ENCODE measurements around the gene NEURL1B.

Gene NEURL1B

GRCh38 chr5:172732201-172732865 lies 91.3 kb downstream of the NEURL1B start:
- DNase-seq (ENCODE audit: low read depth) = no peak

GRCh38 chr5:172733131-172733973 lies 92.3 kb downstream of the NEURL1B start:
- DNase-seq (ENCODE audit: low read depth) = no peak

- DNase-seq (ENCODE audit: low read depth) = no peak
These were observed 92.9 kb downstream of the NEURL1B start for GRCh38 chr5:172733974-172734346.

GRCh38 chr5:172735141-172735831 lies 94.2 kb downstream of the NEURL1B start:
- no peak for DNase-seq (ENCODE audit: low read depth)

- no peak for DNase-seq (ENCODE audit: low read depth)
These were observed 95.6 kb downstream of the NEURL1B start for GRCh38 chr5:172736508-172737135.

GRCh38 chr5:172739375-172739774 lies 98.3 kb downstream of the NEURL1B start:
- no peak for DNase-seq (ENCODE audit: low read depth)

GRCh38 chr5:172740428-172741205 lies 99.6 kb downstream of the NEURL1B start:
- DNase-seq (ENCODE audit: low read depth) = no peak
